Gastroesophageal sphincter (tissue), 4 donors: ENCODE data around the gene SNX9. TPM values are rescaled to one million over a fixed set of nuclear protein-coding genes. Genes with fewer than 3 reads are reported as not detected.
"Not testable (repeated sequence)": the region's sequence is repeated elsewhere in the genome, so short reads cannot be mapped to it uniquely, and the experiment has no call there.

Source experiments
- ATAC-seq: fragments of 150-250 bp; one replicate; pipeline ENCODE4 v1.9.1; 2016; ENCODE audit warnings: mild to moderate bottlenecking, moderate library complexity
- H3K27ac ChIP-seq, 4 donors: fragments of 200-600 bp; sonication (generic) in 3 of 4; 1 replicate in 3 of 4; 2 replicates in 1 of 4; pipeline ENCODE4 v1.5.1; 2016 to 2019
- H3K27me3 ChIP-seq: fragments of 200-600 bp; sonication (generic); one replicate; pipeline ENCODE4 v1.5.1; 2019
- H3K36me3 ChIP-seq, 2 donors: fragments of 200-600 bp; sonication (generic); one replicate each; pipeline ENCODE4 v1.5.1; 2019; ENCODE audit warnings: control low read depth in 1 of 2
- H3K4me1 ChIP-seq, 3 donors: fragments of 200-600 bp; sonication (generic); 1 replicate in 2 of 3; 2 replicates in 1 of 3; pipeline ENCODE4 v1.5.1; 2016 to 2019; ENCODE audit warnings: control low read depth in 2 of 3
- H3K4me3 ChIP-seq, 2 donors: fragments of 200-600 bp; sonication (generic); one replicate each; pipeline ENCODE4 v1.5.1; 2019; ENCODE audit warnings: mild to moderate bottlenecking in 1 of 2, moderate library complexity in 1 of 2
- H3K9me3 ChIP-seq, 3 donors: fragments of 200-600 bp; sonication (generic); one replicate each; pipeline ENCODE4 v1.5.1; 2017 to 2019; ENCODE audit warnings: control low read depth in 2 of 3
- CTCF ChIP-seq, 4 experiments: fragments of 200-600 bp in 2 of 4; fragments of 450-650 bp in 2 of 4; sonication (generic) in 1 of 4; IDR thresholded peaks; one replicate each; pipeline ENCODE4 v1.5.1; 2017 to 2019; ENCODE audit warnings: antibody characterized with exemption in 4 of 4, mild to moderate bottlenecking in 2 of 4, moderate library complexity in 2 of 4
- EP300 ChIP-seq: sonication (generic); formaldehyde crosslinking; IDR thresholded peaks from one replicate; pipeline ENCODE4 v1.6.1; 2017; ENCODE audit warnings: antibody characterized with exemption, mild to moderate bottlenecking
- POLR2A ChIP-seq, 2 donors: fragments of 450-650 bp; IDR thresholded peaks; one replicate each; pipeline ENCODE4 v1.6.1; 2017; ENCODE audit warnings: antibody characterized with exemption in 2 of 2, mild to moderate bottlenecking in 2 of 2, moderate library complexity in 1 of 2
- POLR2AphosphoS5 ChIP-seq: sonication (generic); formaldehyde crosslinking; IDR thresholded peaks from one replicate; pipeline ENCODE4 v1.6.1; 2017; ENCODE audit warnings: antibody characterized with exemption
- WGBS, 2 donors: methylation state at CpG; one replicate each; pipeline ENCODE4 v1.1.5; 2018; ENCODE audit warnings: low coverage in 1 of 2; 5-methylcytosine and 5-hydroxymethylcytosine counted together
- total RNA-seq, 4 donors: library from RNA; depleted of rRNA; stranded (reverse); fragments of >200 nt; gene quantifications; one replicate each; pipeline ENCODE4 v1.1.0, GENCODE V29; 2016

Gene SNX9
- total RNA-seq, 4 donors from 2014 or later: 68.3 to 101 (median 85.0) TPM

GRCh38 chr6:157946053-157946617 lies 123.1 kb downstream of the SNX9 start:
- ATAC-seq: no peak
- H3K4me1 ChIP-seq: no peaks in the 10 kb centered on the region
- WGBS, 2 donors: 82 to 89% methylated on average over 4 to 6 of the region's 6 CpGs
- no peak overlapping the region for H3K27ac ChIP-seq
- TF ChIP-seq CTCF (IDR thresholded peaks at IDR 0.05) (no peak), POLR2A (IDR thresholded peaks at IDR 0.05) (no peak), EP300 (no peak), POLR2AphosphoS5 (no peak)
- H3K9me3 ChIP-seq: peaks cover 0 to 12% (median 0%) of the 10 kb centered on the region in 3 donors
- peaks cover 0 to 56% of the 10 kb centered on the region in 2 donors for H3K36me3 ChIP-seq
- no peak overlapping the region for H3K4me3 ChIP-seq
- no peaks in the 10 kb centered on the region for H3K27me3 ChIP-seq

GRCh38 chr6:157946865-157947532 lies 124.0 kb downstream of the SNX9 start:
- H3K4me1 ChIP-seq: no peaks in the 10 kb centered on the region
- H3K27me3 ChIP-seq: no peaks in the 10 kb centered on the region
- 39% methylated on average over 5 of the region's 5 CpGs; no CpG with 5 or more reads in 1 of the 2 donors for WGBS, 2 donors
- ATAC-seq: peak; percentile 36
- TF ChIP-seq CTCF (IDR thresholded peaks at IDR 0.05) (peak in 3 of 4 experiments; percentile 29 to 52 (median 40)), POLR2AphosphoS5 (peak; percentile 16), EP300 (no peak), POLR2A (IDR thresholded peaks at IDR 0.05) (no peak)
- H3K4me3 ChIP-seq: no peak overlapping the region
- no peak overlapping the region for H3K27ac ChIP-seq
- peaks cover 0 to 48% of the 10 kb centered on the region in 2 donors for H3K36me3 ChIP-seq
- H3K9me3 ChIP-seq: peaks cover 0 to 12% (median 0%) of the 10 kb centered on the region in 3 donors

GRCh38 chr6:157950899-157951298 lies 127.9 kb downstream of the SNX9 start:
- ATAC-seq, H3K27ac ChIP-seq, H3K4me3 ChIP-seq, H3K27me3 ChIP-seq, H3K4me1 ChIP-seq, H3K36me3 ChIP-seq: not testable (repeated sequence)
- peaks cover 0 to 12% (median 0%) of the 10 kb centered on the region in 3 donors for H3K9me3 ChIP-seq
- WGBS, 2 donors: 88 to 100% methylated on average over 1 of the region's 1 CpG

DNA sequence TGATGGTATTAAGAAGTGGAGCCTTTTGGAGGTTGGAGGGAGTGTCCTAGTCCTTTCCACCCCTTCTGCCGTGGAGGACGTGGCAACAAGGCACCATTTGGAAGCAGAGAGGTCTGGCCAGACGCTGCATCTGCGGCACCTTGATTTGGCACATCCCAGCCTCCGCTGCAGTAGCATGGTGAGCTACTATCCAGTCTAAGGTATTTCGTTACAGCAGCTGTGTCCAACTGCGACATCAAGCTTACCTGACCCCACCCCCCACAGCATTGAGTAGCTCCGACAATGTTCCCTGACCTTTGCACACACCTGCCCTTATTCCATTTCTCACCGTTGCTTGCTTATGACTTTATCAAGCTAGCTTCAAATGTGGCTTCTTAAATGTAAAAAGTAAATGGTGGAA lies 128.8 kb downstream of the SNX9 start:
- Histone ChIP-seq H3K36me3 (no peaks in the 10 kb centered on the region), H3K27ac (no peak overlapping the region), H3K4me1 (peaks cover 0 to 5% (median 0%) of the 10 kb centered on the region in 3 donors), H3K4me3 (no peak overlapping the region), H3K27me3 (no peaks in the 10 kb centered on the region), H3K9me3 (peaks cover 0 to 12% (median 0%) of the 10 kb centered on the region in 3 donors)
- TF ChIP-seq EP300 (no peak), CTCF (IDR thresholded peaks at IDR 0.05) (no peak), POLR2AphosphoS5 (no peak), POLR2A (IDR thresholded peaks at IDR 0.05) (no peak)
- 75% methylated on average over 9 of the region's 9 CpGs; no CpG with 5 or more reads in 1 of the 2 donors for WGBS, 2 donors
- no peak for ATAC-seq

- peaks cover 0 to 5% (median 0%) of the 10 kb centered on the region in 3 donors for H3K4me1 ChIP-seq
- no peak for ATAC-seq
- peaks cover 0 to 16% (median 0%) of the 10 kb centered on the region in 3 donors for H3K9me3 ChIP-seq
- H3K27ac ChIP-seq: no peak overlapping the region
- WGBS, 2 donors: 79 to 82% methylated on average over 3 to 7 of the region's 7 CpGs
- TF ChIP-seq EP300 (no peak), CTCF (IDR thresholded peaks at IDR 0.05) (no peak), POLR2A (IDR thresholded peaks at IDR 0.05) (no peak)
- no peak overlapping the region for H3K4me3 ChIP-seq
- H3K27me3 ChIP-seq: no peaks in the 10 kb centered on the region
- no peaks in the 10 kb centered on the region for H3K36me3 ChIP-seq
These were observed 129.9 kb downstream of the SNX9 start for GRCh38 chr6:157952861-157953351.
